ENCODE results near the gene FAM209B.

- no peak for TF ChIP-seq CTCF (IDR thresholded peaks at IDR 0.05)
- no peak for TF ChIP-seq POLR2A (IDR thresholded peaks at IDR 0.05)
- no peak for TF ChIP-seq POLR2AphosphoS5 (IDR thresholded peaks at IDR 0.05)
Measured at GRCh38 chr20:56519551-56519950, 13.5 kb upstream of the FAM209B start.

Measured in breast epithelium (tissue), 3 donors.